K562 (cell line): ENCODE data around the gene C12orf75. TPM values are rescaled to one million over a fixed set of nuclear protein-coding genes. Genes with fewer than 3 reads are reported as not detected.

Source experiments
- ATAC-seq: fragments of 200-7000 bp; cut with Tn5 transposase; 3 replicates; pipeline ENCODE4 v1.9.1; 2020; ENCODE audit warnings: moderate library complexity
- BruUV-seq: library from RNA; stranded (reverse); fragments of 400-500 nt; replicated peaks from 2 replicates; lab custom pipeline; 2021; lab: Mats Ljungman, UMichigan
- CTCF ChIA-PET: fragments of 300-600 bp; formaldehyde crosslinking; extraction: SDS; loops from one replicate; lab custom pipeline; 2021; ENCODE audit warnings: low intra/inter-chr PET ratio; lab: Yijun Ruan, JAX
- POLR2A ChIA-PET: fragments of 300-600, 350-650 bp; sonication (Branson Sonifier 250); formaldehyde crosslinking; extraction: SDS; loops from one replicate; lab custom pipeline; 2021; ENCODE audit warnings: antibody characterized with exemption, inconsistent platforms; lab: Yijun Ruan, JAX
- DNase-seq, 4 experiments: peaks; one replicate each; pipeline versions ENCODE4 v3.0.0 to v3.0.0-alpha.2; 2011 to 2018; ENCODE audit warnings: low spot score in 3 of 4, mixed read lengths in 3 of 4; ENCODE audit errors: extremely low read depth in 1 of 4
- FAIRE-seq: peaks from 2 replicates; lab custom pipeline; 2011; peaks lifted over from hg19 to GRCh38; lab: Jason Lieb, UNC
- H2AFZ ChIP-seq: 2 replicates; pipeline ENCODE4 v1.6.0; 2011; ENCODE audit warnings: low read depth, low read length, control low read depth, inconsistent platforms
- H3K27ac ChIP-seq: fragments of 200-600 bp; 3 replicates; pipeline ENCODE4 v1.8.0; 2011; ENCODE audit warnings: low read depth, mild to moderate bottlenecking, control low read depth, inconsistent platforms, low read length, moderate library complexity, mixed read lengths; ENCODE audit errors: extremely low read depth
- H3K27me3 ChIP-seq, 2 experiments: fragments of 300-600 bp in 1 of 2; 2 replicates in 1 of 2; 3 replicates in 1 of 2; pipeline versions ENCODE4 v1.6.0 to v1.8.0; 2011; ENCODE audit warnings: inconsistent platforms in 2 of 2, low read length in 2 of 2, mild to moderate bottlenecking in 1 of 2, mixed read lengths in 1 of 2, moderate library complexity in 1 of 2; ENCODE audit not compliant: control insufficient read depth in 2 of 2, insufficient read depth in 2 of 2
- H3K36me3 ChIP-seq: fragments of 300-600 bp; 3 replicates; pipeline ENCODE4 v1.8.0; 2011; ENCODE audit warnings: mild to moderate bottlenecking, low read length, inconsistent platforms; ENCODE audit not compliant: control insufficient read depth, insufficient read depth
- H3K4me1 ChIP-seq, 2 experiments: fragments of 200-600 bp in 1 of 2; replicated peaks in 1 of 2; 2 replicates in 1 of 2; 3 replicates in 1 of 2; pipeline versions ENCODE4 v1.5.1 to v1.8.0; 2011; ENCODE audit warnings: inconsistent platforms in 2 of 2, low read length in 2 of 2, mild to moderate bottlenecking in 1 of 2, mixed read lengths in 1 of 2, moderate library complexity in 1 of 2; ENCODE audit not compliant: control insufficient read depth in 2 of 2, insufficient read depth in 2 of 2
- H3K4me2 ChIP-seq: 2 replicates; pipeline ENCODE4 v1.6.1; 2011; ENCODE audit warnings: low read length, control low read depth, inconsistent platforms, mixed read lengths; ENCODE audit not compliant: insufficient read depth
- H3K4me3 ChIP-seq: fragments of 200-600 bp; sonication (generic), shearing (Covaris generic); 2 replicates; pipeline ENCODE4 v1.5.1; 2016; ENCODE audit warnings: control low read depth, inconsistent platforms
- H3K79me2 ChIP-seq: fragments of 200-600 bp; 3 replicates; pipeline ENCODE4 v1.8.0; 2011; ENCODE audit warnings: low read length, inconsistent platforms; ENCODE audit not compliant: control insufficient read depth, insufficient read depth
- H3K9ac ChIP-seq, 2 experiments: 2 replicates each; pipeline versions ENCODE4 v1.6.0 to v1.6.1; 2011; ENCODE audit warnings: low read depth in 2 of 2, low read length in 2 of 2, control low read depth in 1 of 2, inconsistent platforms in 1 of 2, mild to moderate bottlenecking in 1 of 2, mixed read lengths in 1 of 2; ENCODE audit not compliant: insufficient read depth in 1 of 2
- H3K9me1 ChIP-seq: one replicate; pipeline ENCODE4 v1.6.0; 2011; ENCODE audit warnings: inconsistent platforms, mild to moderate bottlenecking, low read length, moderate library complexity; ENCODE audit not compliant: control insufficient read depth, insufficient read depth
- H3K9me3 ChIP-seq: replicated peaks from 2 replicates; pipeline ENCODE4 v1.5.1; 2011; ENCODE audit warnings: low read depth, low read length, inconsistent platforms; ENCODE audit not compliant: control insufficient read depth, insufficient read depth
- H4K20me1 ChIP-seq: replicated peaks from 2 replicates; pipeline ENCODE4 v1.6.1; 2011; ENCODE audit warnings: low read length, inconsistent platforms, mixed read lengths; ENCODE audit not compliant: control insufficient read depth, insufficient read depth
- ARID2 ChIP-seq: fragments of 450-650 bp; IDR thresholded peaks from 2 replicates; pipeline ENCODE4 v1.6.1; 2017; ENCODE audit warnings: antibody characterized with exemption, mild to moderate bottlenecking
- DEAF1 ChIP-seq: fragments of 450-650 bp; formaldehyde crosslinking; IDR thresholded peaks from 2 replicates; pipeline ENCODE4 v1.4.0; 2020; ENCODE audit warnings: mild to moderate bottlenecking, moderate library complexity
- EP400 ChIP-seq: fragments of 450-650 bp; IDR thresholded peaks from 2 replicates; pipeline ENCODE4 v1.6.1; 2017; ENCODE audit warnings: antibody characterized with exemption, mild to moderate bottlenecking, moderate library complexity
- HDAC1 ChIP-seq, 2 experiments: fragments of 450-650 bp; IDR thresholded peaks; 2 replicates each; pipeline ENCODE4 v1.6.1; 2016 to 2017; ENCODE audit warnings: inconsistent platforms in 1 of 2, mild to moderate bottlenecking in 1 of 2, moderate library complexity in 1 of 2
- HDAC6 ChIP-seq: IDR thresholded peaks from 2 replicates; pipeline ENCODE4 v1.6.1; 2012; ENCODE audit warnings: low read depth, mild to moderate bottlenecking, control low read depth, inconsistent platforms, low read length, moderate library complexity
- KLF16 ChIP-seq: IDR thresholded peaks from 2 replicates; pipeline ENCODE4 v1.6.1; 2016; ENCODE audit warnings: antibody characterized with exemption
- LARP7 ChIP-seq: fragments of 450-650 bp; IDR thresholded peaks from 2 replicates; pipeline ENCODE4 v1.6.1; 2016
- MAX ChIP-seq: sonication (generic); formaldehyde crosslinking; IDR thresholded peaks from 2 replicates; pipeline ENCODE4 v1.9.0; 2022; ENCODE audit warnings: mild to moderate bottlenecking, missing genetic modification reagents
- MLX ChIP-seq, 2 experiments: fragments of 450-650 bp in 1 of 2; sonication (generic) in 1 of 2; formaldehyde crosslinking; conservative IDR thresholded peaks; 2 replicates each; pipeline versions ENCODE4 v1.4.0 to v1.8.1; 2020 to 2022; ENCODE audit warnings: mild to moderate bottlenecking in 1 of 2, missing genetic modification reagents in 1 of 2
- ZKSCAN1 ChIP-seq: fragments of 150-350 bp; IDR thresholded peaks from 2 replicates; pipeline ENCODE4 v1.6.1; 2016; ENCODE audit warnings: low read depth, low read length
- ZNF253 ChIP-seq: fragments of 250-450 bp; sonication (Bioruptor Pico); conservative IDR thresholded peaks from 2 replicates; pipeline ENCODE4 v1.6.1; 2021; ENCODE audit warnings: mild to moderate bottlenecking
- ZNF3 ChIP-seq: fragments of 250-450 bp; sonication (Bioruptor Pico); IDR thresholded peaks from 2 replicates; pipeline ENCODE4 v1.5.0; 2021; ENCODE audit warnings: mild to moderate bottlenecking, moderate library complexity
- in situ Hi-C: fragments of 300-500 bp; cut with MboI; formaldehyde crosslinking; loops from 4 replicates; pipeline ENCODE4 v1.15.0; 2018; ENCODE audit warnings: inconsistent platforms, mixed read lengths
- intact Hi-C: fragments of 100-400 bp; cut with micrococcal nuclease; formaldehyde crosslinking; loops from 2 replicates; pipeline ENCODE4 v1.14.2; 2022
- polyA plus RNA-seq, 8 experiments: library from polyadenylated mRNA; depleted of rRNA in 4 of 8; stranded (reverse) in 5 of 8; unstranded in 3 of 8; fragments of >200 nt; fragmentation: Nextera tagmentation in 2 of 8; fragmentation: Illumina TruSeq in 1 of 8; extraction: Ambion mirVana in 2 of 8; extraction: Trizol in 1 of 8; gene quantifications; 2 replicates each; pipeline versions ENCODE4 v1.2.1 to v1.2.3, GENCODE V29; 2011 to 2014; ENCODE audit warnings: inconsistent platforms in 1 of 8, missing spikeins in 1 of 8
- total RNA-seq, 7 experiments: library from RNA; depleted of rRNA in 6 of 7; stranded (reverse); fragments of >200 nt in 6 of 7; fragmentation: Illumina TruSeq in 2 of 7; extraction: Trizol in 2 of 7; gene quantifications; 2 replicates each; pipeline versions ENCODE4 v1.2.1 to v1.2.3, GENCODE V29; 2011 to 2021; ENCODE audit warnings: low replicate concordance in 1 of 7

The C12orf75 gene
- total and polyA plus RNA-seq, 9 of the 15 experiments (the other 6 are each of a cell fraction or from before 2014, with no cell fraction given): 0.06 to 0.82 (median 0.26) TPM; not detected in 3

DNA sequence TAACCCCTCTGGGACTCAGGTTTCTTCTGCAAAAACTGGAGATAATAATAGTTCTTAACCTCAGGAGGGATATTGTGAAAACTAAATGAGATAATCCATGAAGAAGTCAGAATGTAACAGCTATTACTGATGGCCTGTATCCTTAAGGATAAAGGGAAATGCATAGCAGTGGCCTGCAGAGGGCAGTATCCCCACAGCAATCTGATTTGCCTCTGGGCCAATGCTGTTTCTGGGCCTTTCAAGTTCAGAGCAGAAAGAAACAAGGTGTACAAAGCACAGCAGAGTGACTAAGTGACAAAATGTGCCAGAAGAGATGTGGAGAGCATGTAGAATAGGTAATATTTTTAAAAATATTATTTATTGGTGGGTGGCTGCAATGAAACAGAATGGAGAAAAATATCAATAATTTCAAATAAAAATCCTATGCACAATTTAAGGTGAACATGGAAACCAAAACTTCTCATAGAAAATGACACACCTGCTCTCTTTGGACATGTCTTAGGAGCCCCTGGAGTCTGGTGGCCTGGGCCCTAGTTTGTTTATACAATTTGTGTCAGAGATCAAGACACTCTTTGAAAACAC lies 90.3 kb downstream of the C12orf75 start:
- Histone ChIP-seq H3K9me3 (no peaks in the 10 kb centered on the region), H3K4me2 (no peak overlapping the region), H3K27me3 (no peaks in the 10 kb centered on the region), H3K4me3 (no peak overlapping the region), H3K36me3 (no peaks in the 10 kb centered on the region), H3K79me2 (no peaks in the 10 kb centered on the region), H2AFZ (no peak overlapping the region), H4K20me1 (no peaks in the 10 kb centered on the region), H3K4me1 (no peaks in the 10 kb centered on the region), H3K9ac (no peak overlapping the region), H3K9me1 (no peaks in the 10 kb centered on the region), H3K27ac (no peak overlapping the region)
- peak; percentile 93 for FAIRE-seq
- CTCF ChIA-PET: interaction anchor here (1.0 to 2.3 kb wide), 3 partner anchors 716 to 803 kb away, joined by 3 to 33 read pairs (median 10); partner anchors contain the start of gene NUAK1
- peak; percentile 90 for ATAC-seq
- in situ Hi-C loops: loop anchor here (5.0 kb wide), 1 partner anchor 712 kb away; no protein-coding TSS in a partner anchor
- intact Hi-C loops: loop anchor here (1.0 kb wide), 1 partner anchor 716 kb away; no protein-coding TSS in a partner anchor
- peak; percentile 67 to 71 (median 70) for DNase-seq
- POLR2A ChIA-PET: interaction anchor here (0.6 to 0.8 kb wide), 2 partner anchors 75 to 717 kb away, joined by 3 to 4 read pairs; no protein-coding TSS in a partner anchor
- BruUV-seq: no TSS peak
- TF ChIP-seq DEAF1 (CRISPR knock-in tag) (peak; percentile 90), EP400 (no peak), MAX (CRISPR knock-in tag) (no peak), HDAC1 (IDR thresholded peaks at IDR 0.05) (no peak), ZNF3 (CRISPR knock-in tag) (no peak), KLF16 (0 out of 2 replicates have a peak, but pooled peaks have one; percentile 11), ZKSCAN1 (no peak), ARID2 (0 out of 2 replicates have a peak, but pooled peaks have one; percentile 16), LARP7 (no peak), ZNF253 (CRISPR knock-in tag) (no peak), HDAC6 (no peak), MLX (CRISPR knock-in tag; conservative IDR thresholded peaks at IDR 0.05) (no peak)
